A673 (cell line): Measurements from ENCODE around the gene TDRD15. TPM values are rescaled to one million over a fixed set of nuclear protein-coding genes. Genes with fewer than 3 reads are reported as not detected.

ENCODE experiments used
- BruUV-seq: library from RNA; stranded (reverse); fragments of 400-500 nt; replicated peaks from 2 replicates; lab custom pipeline; 2021; lab: Mats Ljungman, UMichigan
- CTCF ChIA-PET: fragments of 300-600 bp; sonication (Branson Sonifier 250); formaldehyde crosslinking; loops from one replicate; lab custom pipeline; 2022; ENCODE audit warnings: antibody characterized with exemption; lab: Charles Lee
- POLR2A ChIA-PET: fragments of 300-600 bp; sonication (Branson Sonifier 250); formaldehyde crosslinking; loops from one replicate; lab custom pipeline; 2022; ENCODE audit warnings: antibody characterized with exemption; ENCODE audit not compliant: low non-redundant PET; lab: Charles Lee
- DNase-seq: peaks from one replicate; pipeline ENCODE4 v3.0.0-alpha.2; 2015; ENCODE audit warnings: low spot score
- H3K27ac ChIP-seq: fragments of 200-600 bp; sonication (generic); 2 replicates; pipeline ENCODE4 v1.5.1; 2016; ENCODE audit warnings: mixed run types, low read depth, mild to moderate bottlenecking, mixed read lengths, antibody characterized with exemption, low read length; ENCODE audit not compliant: poor library complexity, severe bottlenecking
- H3K27me3 ChIP-seq: fragments of 200-600 bp; sonication (generic); replicated peaks from 2 replicates; pipeline ENCODE4 v1.6.1; 2017; ENCODE audit warnings: mixed run types, low read depth, mild to moderate bottlenecking, mixed read lengths, antibody characterized with exemption, low read length; ENCODE audit not compliant: insufficient read depth, poor library complexity
- H3K36me3 ChIP-seq: fragments of 200-600 bp; sonication (generic); 2 replicates; pipeline ENCODE4 v1.6.1; 2016; ENCODE audit warnings: mixed run types, mild to moderate bottlenecking, mixed read lengths, antibody characterized with exemption, low read length; ENCODE audit not compliant: insufficient read depth, poor library complexity, severe bottlenecking
- H3K4me1 ChIP-seq: fragments of 200-600 bp; sonication (generic); 2 replicates; pipeline ENCODE4 v1.6.1; 2017; ENCODE audit warnings: mixed run types, mild to moderate bottlenecking, mixed read lengths, antibody characterized with exemption, low read length; ENCODE audit not compliant: insufficient read depth, poor library complexity, severe bottlenecking
- H3K4me3 ChIP-seq: fragments of 200-600 bp; sonication (generic); 2 replicates; pipeline ENCODE4 v1.5.1; 2016; ENCODE audit warnings: low read depth, mixed run types, mild to moderate bottlenecking, mixed read lengths, low read length; ENCODE audit not compliant: poor library complexity, severe bottlenecking
- H3K9me3 ChIP-seq: fragments of 200-600 bp; sonication (generic); 2 replicates; pipeline ENCODE4 v1.6.1; 2016; ENCODE audit warnings: mixed run types, low read depth, mild to moderate bottlenecking, mixed read lengths, antibody characterized with exemption, low read length; ENCODE audit not compliant: poor library complexity, severe bottlenecking
- EZH2 ChIP-seq: fragments of 200-600 bp; sonication (generic); IDR thresholded peaks from 2 replicates; pipeline ENCODE4 v1.6.1; 2017; ENCODE audit warnings: borderline replicate concordance, low read depth, mild to moderate bottlenecking, mixed read lengths, antibody characterized with exemption, low read length; ENCODE audit not compliant: poor library complexity, severe bottlenecking
- intact Hi-C: fragments of 100-400 bp; cut with micrococcal nuclease; formaldehyde crosslinking; loops from one replicate; pipeline ENCODE4 v1.10.0; 2022; ENCODE audit not compliant: unreplicated experiment
- total RNA-seq: library from RNA; stranded (reverse); gene quantifications from 2 replicates; pipeline ENCODE4 v1.2.3, GENCODE V29; 2021
- TF ChIP-seq, protein P1 (sequence below): fragments of 300-800, 200-600 bp; sonication (generic); conservative IDR thresholded peaks from 2 replicates; pipeline ENCODE4 v1.5.1; 2017; ENCODE audit warnings: low read depth, mild to moderate bottlenecking, antibody characterized with exemption, low read length, moderate library complexity, mixed read lengths

TDRD15 gene
- total RNA-seq, 1 experiment from 2014 or later: not detected

DNA sequence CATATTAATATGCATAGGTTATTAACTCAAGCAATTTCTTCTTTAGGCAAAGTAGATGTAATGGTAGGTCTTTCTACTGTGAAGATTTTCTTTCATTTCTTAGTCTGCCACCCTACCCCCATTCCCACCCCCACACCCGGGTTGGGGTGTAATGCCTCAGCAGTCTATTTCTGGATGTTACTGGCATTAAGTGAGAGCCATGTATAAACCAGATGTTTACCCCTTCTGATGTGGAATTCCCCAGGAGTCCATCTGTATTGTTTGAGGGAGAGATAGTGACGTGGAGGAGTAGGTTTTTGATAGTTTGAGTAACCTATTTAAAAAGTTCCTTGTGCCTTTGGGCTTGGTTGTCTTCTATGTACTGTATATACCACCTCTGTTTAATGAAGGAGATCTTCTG, 11.8 kb downstream of the TDRD15 start:
- no peak for DNase-seq
- intact Hi-C loops: no loop called here
- CTCF ChIA-PET: no interaction called here
- POLR2A ChIA-PET: no interaction called here
- no TSS peak for BruUV-seq
- Histone ChIP-seq H3K27ac (no peak overlapping the region), H3K4me1 (no peaks in the 10 kb centered on the region), H3K27me3 (peaks cover 23% of the 10 kb centered on the region), H3K9me3 (no peaks in the 10 kb centered on the region), H3K4me3 (no peak overlapping the region), H3K36me3 (no peaks in the 10 kb centered on the region)
- TF ChIP-seq, protein P1, sequence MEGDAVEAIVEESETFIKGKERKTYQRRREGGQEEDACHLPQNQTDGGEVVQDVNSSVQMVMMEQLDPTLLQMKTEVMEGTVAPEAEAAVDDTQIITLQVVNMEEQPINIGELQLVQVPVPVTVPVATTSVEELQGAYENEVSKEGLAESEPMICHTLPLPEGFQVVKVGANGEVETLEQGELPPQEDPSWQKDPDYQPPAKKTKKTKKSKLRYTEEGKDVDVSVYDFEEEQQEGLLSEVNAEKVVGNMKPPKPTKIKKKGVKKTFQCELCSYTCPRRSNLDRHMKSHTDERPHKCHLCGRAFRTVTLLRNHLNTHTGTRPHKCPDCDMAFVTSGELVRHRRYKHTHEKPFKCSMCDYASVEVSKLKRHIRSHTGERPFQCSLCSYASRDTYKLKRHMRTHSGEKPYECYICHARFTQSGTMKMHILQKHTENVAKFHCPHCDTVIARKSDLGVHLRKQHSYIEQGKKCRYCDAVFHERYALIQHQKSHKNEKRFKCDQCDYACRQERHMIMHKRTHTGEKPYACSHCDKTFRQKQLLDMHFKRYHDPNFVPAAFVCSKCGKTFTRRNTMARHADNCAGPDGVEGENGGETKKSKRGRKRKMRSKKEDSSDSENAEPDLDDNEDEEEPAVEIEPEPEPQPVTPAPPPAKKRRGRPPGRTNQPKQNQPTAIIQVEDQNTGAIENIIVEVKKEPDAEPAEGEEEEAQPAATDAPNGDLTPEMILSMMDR: no peak
- no peak for TF ChIP-seq EZH2

DNA sequence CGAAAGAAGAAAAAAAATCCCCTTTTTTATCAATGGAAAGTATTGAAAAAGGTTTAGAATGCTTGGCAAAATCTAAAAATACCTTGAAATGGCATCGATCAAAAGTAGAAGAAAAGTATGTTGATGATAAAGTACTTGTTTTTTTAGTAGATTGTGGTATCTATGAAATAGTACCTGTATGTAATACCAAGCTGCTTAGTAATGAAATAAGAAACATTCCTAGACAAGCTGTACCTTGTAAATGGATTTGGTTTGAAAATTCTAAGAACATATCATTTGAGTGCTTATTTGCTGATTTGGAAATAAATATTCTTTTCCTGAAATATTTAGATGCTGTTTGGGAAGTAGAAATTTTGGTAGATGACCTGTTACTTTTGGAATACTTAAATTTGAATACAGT, 18.4 kb downstream of the TDRD15 start:
- POLR2A ChIA-PET: no interaction called here
- intact Hi-C loops: no loop called here
- TF ChIP-seq EZH2: no peak
- TF ChIP-seq, protein P1: no peak
- Histone ChIP-seq H3K36me3 (no peaks in the 10 kb centered on the region), H3K4me3 (no peak overlapping the region), H3K27ac (no peak overlapping the region), H3K9me3 (no peaks in the 10 kb centered on the region), H3K27me3 (peaks cover 46% of the 10 kb centered on the region), H3K4me1 (no peaks in the 10 kb centered on the region)
- BruUV-seq: no TSS peak
- CTCF ChIA-PET: no interaction called here
- DNase-seq: no peak

DNA sequence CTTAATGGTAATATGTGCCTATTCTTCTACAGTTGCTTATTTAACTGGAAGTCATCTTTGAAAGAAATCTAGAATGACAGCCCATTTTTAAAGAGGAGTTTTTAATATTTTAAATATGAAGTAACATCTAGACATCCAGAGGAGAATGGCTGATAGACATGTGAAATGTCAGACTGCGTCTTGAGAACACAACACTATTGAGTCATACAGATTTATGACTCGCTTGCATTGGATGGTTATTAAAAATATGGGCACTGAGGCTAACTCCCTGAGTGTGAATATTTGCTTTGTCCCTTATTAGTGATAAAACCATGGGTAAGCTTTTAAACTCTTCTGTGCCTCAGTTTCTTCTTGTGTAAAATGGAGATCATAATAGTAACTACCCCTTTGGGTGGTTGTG, 22.9 kb downstream of the TDRD15 start:
- Histone ChIP-seq H3K4me3 (no peak overlapping the region), H3K27me3 (peaks cover 51% of the 10 kb centered on the region), H3K36me3 (no peaks in the 10 kb centered on the region), H3K9me3 (no peaks in the 10 kb centered on the region), H3K4me1 (no peaks in the 10 kb centered on the region), H3K27ac (no peak overlapping the region)
- intact Hi-C loops: no loop called here
- BruUV-seq: no TSS peak
- CTCF ChIA-PET: no interaction called here
- TF ChIP-seq, protein P1: no peak
- DNase-seq: no peak
- POLR2A ChIA-PET: no interaction called here
